GM10266 (cell line): ENCODE results near the gene ZP1.
A peak's percentile ranks its signal among the peaks of the same experiment; 100 is the strongest.

ENCODE experiments used
- DNase-seq: peaks from one replicate; pipeline ENCODE4 v3.0.0; 2012; ENCODE audit errors: extremely low spot score
- CTCF ChIP-seq: IDR thresholded peaks from 2 replicates; pipeline ENCODE4 v1.5.1; 2012; ENCODE audit warnings: mild to moderate bottlenecking, low read depth; ENCODE audit not compliant: control insufficient read depth, insufficient read depth; ENCODE audit errors: missing control alignments

The ZP1 gene

GRCh38 chr11:60910281-60910687, 42.9 kb downstream of the ZP1 start:
- peak; percentile 80 for DNase-seq
- TF ChIP-seq CTCF = no peak

GRCh38 chr11:60910711-60911380, 43.5 kb downstream of the ZP1 start:
- TF ChIP-seq CTCF = no peak
- peak; percentile 29 for DNase-seq

- no peak for DNase-seq
- no peak for TF ChIP-seq CTCF
Observed at GRCh38 chr11:60912223-60912850, 45.0 kb downstream of the ZP1 start.

GRCh38 chr11:60912851-60913528, 45.6 kb downstream of the ZP1 start:
- no peak for TF ChIP-seq CTCF
- no peak for DNase-seq

- peak; percentile 91 for DNase-seq
- TF ChIP-seq CTCF = no peak
Observed at GRCh38 chr11:60913793-60914632, 46.7 kb downstream of the ZP1 start, which contains the start of gene TMEM109. TMEM109 (plus strand) TSS chr11:60914158; CDS start chr11:60919694, 5,536 bp downstream.

GRCh38 chr11:60914633-60915247, 47.4 kb downstream of the ZP1 start:
- no peak for TF ChIP-seq CTCF
- no peak for DNase-seq
